Measurements from ENCODE around the gene BMPR2. TPM values are rescaled to one million over a fixed set of nuclear protein-coding genes. Genes with fewer than 3 reads are reported as not detected.
"Not testable (repeated sequence)": the region's sequence is repeated elsewhere in the genome, so short reads cannot be mapped to it uniquely, and the experiment has no call there.

BMPR2 gene
- total and polyA plus RNA-seq, 2 donors: 7.5 to 11.0 TPM

DNA sequence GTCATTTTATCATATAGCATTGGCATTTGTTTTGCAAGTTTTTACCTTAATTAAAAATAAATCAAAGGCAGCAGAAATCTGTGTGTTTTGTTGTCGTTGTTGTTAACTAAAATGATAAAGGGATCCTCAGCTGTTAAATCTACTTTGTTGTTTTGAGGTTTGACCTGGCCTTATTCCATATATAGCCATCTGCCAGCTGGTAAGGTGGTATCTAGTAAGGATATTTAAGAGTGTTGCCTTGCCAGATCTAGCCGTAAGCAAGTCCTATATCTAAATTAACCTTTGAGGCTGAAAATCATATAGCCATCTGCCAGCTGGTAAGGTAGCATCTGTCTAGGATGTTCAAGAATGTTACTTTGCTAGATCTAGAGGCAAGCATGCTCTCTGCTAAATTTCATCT, 56.6 kb downstream of the BMPR2 start:
- H3K27me3 ChIP-seq (ENCODE audit: control insufficient read depth in 2 of 2, insufficient read depth in 1 of 2, low read length in 1 of 2): no peaks in the 10 kb centered on the region
- 98% methylated on average over 2 of the region's 2 CpGs for WGBS
- no peak for DNase-seq (ENCODE audit: low read depth in 6 of 9, low spot score in 9 of 9)
- H3K36me3 ChIP-seq (ENCODE audit: control insufficient read depth in 2 of 2, insufficient read depth in 2 of 2, low read length in 1 of 2): no peaks in the 10 kb centered on the region
- H3K4me3 ChIP-seq (ENCODE audit: low read length in 2 of 2): no peak overlapping the region
- no peaks in the 10 kb centered on the region for H3K4me1 ChIP-seq (ENCODE audit: control insufficient read depth in 2 of 2, insufficient read depth in 2 of 2, low read length in 2 of 2)
- no peak overlapping the region for H3K27ac ChIP-seq (ENCODE audit: low read depth in 1 of 2, low read length in 1 of 2)
- H3K9me3 ChIP-seq (ENCODE audit: control insufficient read depth in 2 of 2, insufficient read depth in 1 of 2, low read length in 1 of 2): peaks cover 0 to 5% of the 10 kb centered on the region in 2 donors

DNA sequence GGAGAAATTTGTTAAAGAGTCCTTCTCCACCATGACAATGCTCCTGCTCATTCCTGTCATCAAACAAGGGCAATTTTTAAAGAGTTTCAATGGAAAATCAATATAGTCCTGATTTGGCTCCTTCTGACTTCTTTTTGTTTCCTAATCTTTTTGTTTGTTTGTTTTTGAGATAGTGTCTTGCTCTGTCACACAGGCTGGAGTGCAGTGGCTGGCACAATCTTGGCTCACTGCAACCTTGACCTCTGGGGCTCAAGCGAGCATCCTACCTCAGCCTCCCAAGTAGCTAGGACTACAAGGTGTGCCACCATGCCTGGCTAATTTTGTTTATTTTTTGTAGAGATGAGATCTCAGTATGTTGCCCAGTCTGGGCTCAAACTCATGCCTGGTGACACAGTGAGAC, 58.3 kb downstream of the BMPR2 start:
- H3K36me3 ChIP-seq (ENCODE audit: control insufficient read depth in 2 of 2, insufficient read depth in 2 of 2, low read length in 1 of 2): no peaks in the 10 kb centered on the region
- no peak overlapping the region for H3K4me3 ChIP-seq (ENCODE audit: low read length in 2 of 2)
- no peak for DNase-seq (ENCODE audit: low read depth in 6 of 9, low spot score in 9 of 9)
- no peaks in the 10 kb centered on the region for H3K4me1 ChIP-seq (ENCODE audit: control insufficient read depth in 2 of 2, insufficient read depth in 2 of 2, low read length in 2 of 2)
- 98% methylated on average over 1 of the region's 1 CpG for WGBS
- H3K27me3 ChIP-seq (ENCODE audit: control insufficient read depth in 2 of 2, insufficient read depth in 1 of 2, low read length in 1 of 2): no peaks in the 10 kb centered on the region
- H3K9me3 ChIP-seq (ENCODE audit: control insufficient read depth in 2 of 2, insufficient read depth in 1 of 2, low read length in 1 of 2): no peaks in the 10 kb centered on the region
- H3K27ac ChIP-seq (ENCODE audit: low read depth in 1 of 2, low read length in 1 of 2): no peak overlapping the region

DNA sequence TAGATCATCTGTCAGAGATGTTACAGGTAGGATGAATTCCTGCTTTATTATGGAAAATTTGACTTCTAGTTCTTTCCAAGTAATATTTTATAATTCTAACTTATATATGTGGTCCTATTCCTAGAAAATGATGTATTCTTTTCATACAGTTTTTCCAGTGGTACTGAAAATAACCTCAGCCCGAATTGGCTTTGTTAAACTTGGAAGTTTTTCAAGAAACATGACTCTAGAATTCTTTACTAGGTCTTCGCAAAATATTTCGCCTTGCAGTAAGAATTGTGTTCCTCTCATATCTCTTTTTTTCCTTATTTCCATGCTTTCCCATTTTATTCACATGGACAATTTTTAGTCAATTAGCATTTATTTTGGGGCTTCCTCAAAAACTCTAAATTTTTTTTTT, 60.5 kb downstream of the BMPR2 start:
- DNase-seq (ENCODE audit: low read depth in 6 of 9, low spot score in 9 of 9): no peak
- H3K27me3 ChIP-seq (ENCODE audit: control insufficient read depth in 2 of 2, insufficient read depth in 1 of 2, low read length in 1 of 2): no peaks in the 10 kb centered on the region
- 75% methylated on average over 3 of the region's 3 CpGs for WGBS

DNA sequence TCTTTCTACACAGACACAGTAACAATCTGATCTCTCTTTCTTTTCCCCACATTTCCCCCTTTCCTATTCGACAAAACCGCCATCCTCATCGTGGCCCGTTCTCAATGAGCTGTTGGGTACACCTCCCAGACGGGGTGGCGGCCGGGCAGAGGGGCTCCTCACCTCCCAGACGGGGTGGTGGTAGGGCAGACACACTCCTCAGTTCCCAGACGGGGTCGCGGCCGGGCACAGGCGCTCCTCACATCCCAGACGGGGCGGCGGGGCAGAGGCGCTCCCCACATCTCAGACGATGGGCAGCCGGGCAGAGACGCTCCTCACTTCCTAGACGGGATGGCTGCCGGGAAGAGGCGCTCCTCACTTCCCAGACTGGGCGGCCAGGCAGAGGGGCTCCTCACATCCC, 64.0 kb downstream of the BMPR2 start:
- H3K27ac ChIP-seq (ENCODE audit: low read depth in 1 of 2, low read length in 1 of 2); H3K4me3 ChIP-seq (ENCODE audit: low read length in 2 of 2); H3K27me3 ChIP-seq (ENCODE audit: control insufficient read depth in 2 of 2, insufficient read depth in 1 of 2, low read length in 1 of 2); H3K36me3 ChIP-seq (ENCODE audit: control insufficient read depth in 2 of 2, insufficient read depth in 2 of 2, low read length in 1 of 2); DNase-seq (ENCODE audit: low read depth in 6 of 9, low spot score in 9 of 9); H3K9me3 ChIP-seq (ENCODE audit: control insufficient read depth in 2 of 2, insufficient read depth in 1 of 2, low read length in 1 of 2); H3K4me1 ChIP-seq (ENCODE audit: control insufficient read depth in 2 of 2, insufficient read depth in 2 of 2, low read length in 2 of 2): not testable (repeated sequence)
- 98% methylated on average over 24 of the region's 24 CpGs for WGBS

More for the DNA sequence above, 60.5 kb downstream of the BMPR2 start:
- no peak overlapping the region for H3K27ac ChIP-seq (ENCODE audit: low read depth in 1 of 2, low read length in 1 of 2)
- no peak overlapping the region for H3K4me3 ChIP-seq (ENCODE audit: low read length in 2 of 2)
- H3K4me1 ChIP-seq (ENCODE audit: control insufficient read depth in 2 of 2, insufficient read depth in 2 of 2, low read length in 2 of 2): no peaks in the 10 kb centered on the region
- H3K9me3 ChIP-seq (ENCODE audit: control insufficient read depth in 2 of 2, insufficient read depth in 1 of 2, low read length in 1 of 2): peaks cover 0 to 5% of the 10 kb centered on the region in 2 donors
- no peaks in the 10 kb centered on the region for H3K36me3 ChIP-seq (ENCODE audit: control insufficient read depth in 2 of 2, insufficient read depth in 2 of 2, low read length in 1 of 2)

- H3K4me1 ChIP-seq (ENCODE audit: control insufficient read depth in 2 of 2, insufficient read depth in 2 of 2, low read length in 2 of 2): no peaks in the 10 kb centered on the region
- no peaks in the 10 kb centered on the region for H3K27me3 ChIP-seq (ENCODE audit: control insufficient read depth in 2 of 2, insufficient read depth in 1 of 2, low read length in 1 of 2)
- DNase-seq (ENCODE audit: low read depth in 6 of 9, low spot score in 9 of 9): no peak
- no peak overlapping the region for H3K4me3 ChIP-seq (ENCODE audit: low read length in 2 of 2)
- no peak overlapping the region for H3K27ac ChIP-seq (ENCODE audit: low read depth in 1 of 2, low read length in 1 of 2)
- 92% methylated on average over 2 of the region's 2 CpGs for whole genome bisulfite sequencing
- peaks cover 0 to 5% of the 10 kb centered on the region in 2 donors for H3K9me3 ChIP-seq (ENCODE audit: control insufficient read depth in 2 of 2, insufficient read depth in 1 of 2, low read length in 1 of 2)
- no peaks in the 10 kb centered on the region for H3K36me3 ChIP-seq (ENCODE audit: control insufficient read depth in 2 of 2, insufficient read depth in 2 of 2, low read length in 1 of 2)
Measured at GRCh38 chr2:202442882-202443281, 66.8 kb downstream of the BMPR2 start.

GRCh38 chr2:202444000-202444399, 67.9 kb downstream of the BMPR2 start:
- WGBS: 98% methylated on average over 4 of the region's 4 CpGs

GRCh38 chr2:202449344-202449743, 73.2 kb downstream of the BMPR2 start:
- Histone ChIP-seq H3K27ac (ENCODE audit: low read depth in 1 of 2, low read length in 1 of 2) (no peak overlapping the region), H3K4me3 (ENCODE audit: low read length in 2 of 2) (no peak overlapping the region), H3K9me3 (ENCODE audit: control insufficient read depth in 2 of 2, insufficient read depth in 1 of 2, low read length in 1 of 2) (no peaks in the 10 kb centered on the region), H3K36me3 (ENCODE audit: control insufficient read depth in 2 of 2, insufficient read depth in 2 of 2, low read length in 1 of 2) (no peaks in the 10 kb centered on the region), H3K4me1 (ENCODE audit: control insufficient read depth in 2 of 2, insufficient read depth in 2 of 2, low read length in 2 of 2) (no peaks in the 10 kb centered on the region), H3K27me3 (ENCODE audit: control insufficient read depth in 2 of 2, insufficient read depth in 1 of 2, low read length in 1 of 2) (no peaks in the 10 kb centered on the region)
- DNase-seq (ENCODE audit: low read depth in 6 of 9, low spot score in 9 of 9): no peak
- 98% methylated on average over 3 of the region's 3 CpGs for WGBS

More at GRCh38 chr2:202444000-202444399, 67.9 kb downstream of the BMPR2 start:
- no peaks in the 10 kb centered on the region for H3K4me1 ChIP-seq (ENCODE audit: control insufficient read depth in 2 of 2, insufficient read depth in 2 of 2, low read length in 2 of 2)
- no peak for DNase-seq (ENCODE audit: low read depth in 6 of 9, low spot score in 9 of 9)
- no peak overlapping the region for H3K27ac ChIP-seq (ENCODE audit: low read depth in 1 of 2, low read length in 1 of 2)
- H3K36me3 ChIP-seq (ENCODE audit: control insufficient read depth in 2 of 2, insufficient read depth in 2 of 2, low read length in 1 of 2): no peaks in the 10 kb centered on the region
- peaks cover 0 to 5% of the 10 kb centered on the region in 2 donors for H3K9me3 ChIP-seq (ENCODE audit: control insufficient read depth in 2 of 2, insufficient read depth in 1 of 2, low read length in 1 of 2)
- no peak overlapping the region for H3K4me3 ChIP-seq (ENCODE audit: low read length in 2 of 2)
- H3K27me3 ChIP-seq (ENCODE audit: control insufficient read depth in 2 of 2, insufficient read depth in 1 of 2, low read length in 1 of 2): no peaks in the 10 kb centered on the region

- Histone ChIP-seq H3K4me3 (ENCODE audit: low read length in 2 of 2) (no peak overlapping the region), H3K36me3 (ENCODE audit: control insufficient read depth in 2 of 2, insufficient read depth in 2 of 2, low read length in 1 of 2) (no peaks in the 10 kb centered on the region), H3K27ac (ENCODE audit: low read depth in 1 of 2, low read length in 1 of 2) (no peak overlapping the region), H3K27me3 (ENCODE audit: control insufficient read depth in 2 of 2, insufficient read depth in 1 of 2, low read length in 1 of 2) (no peaks in the 10 kb centered on the region), H3K9me3 (ENCODE audit: control insufficient read depth in 2 of 2, insufficient read depth in 1 of 2, low read length in 1 of 2) (no peaks in the 10 kb centered on the region), H3K4me1 (ENCODE audit: control insufficient read depth in 2 of 2, insufficient read depth in 2 of 2, low read length in 2 of 2) (no peaks in the 10 kb centered on the region)
- no peak for DNase-seq (ENCODE audit: low read depth in 6 of 9, low spot score in 9 of 9)
Measured at GRCh38 chr2:202450785-202451184, 74.7 kb downstream of the BMPR2 start.

- Histone ChIP-seq H3K4me1 (ENCODE audit: control insufficient read depth in 2 of 2, insufficient read depth in 2 of 2, low read length in 2 of 2) (no peaks in the 10 kb centered on the region), H3K36me3 (ENCODE audit: control insufficient read depth in 2 of 2, insufficient read depth in 2 of 2, low read length in 1 of 2) (no peaks in the 10 kb centered on the region), H3K27me3 (ENCODE audit: control insufficient read depth in 2 of 2, insufficient read depth in 1 of 2, low read length in 1 of 2) (no peaks in the 10 kb centered on the region), H3K9me3 (ENCODE audit: control insufficient read depth in 2 of 2, insufficient read depth in 1 of 2, low read length in 1 of 2) (no peaks in the 10 kb centered on the region), H3K4me3 (ENCODE audit: low read length in 2 of 2) (no peak overlapping the region), H3K27ac (ENCODE audit: low read depth in 1 of 2, low read length in 1 of 2) (no peak overlapping the region)
- 97% methylated on average over 1 of the region's 1 CpG for WGBS
- DNase-seq (ENCODE audit: low read depth in 6 of 9, low spot score in 9 of 9): no peak
Measured at GRCh38 chr2:202452744-202453143, 76.6 kb downstream of the BMPR2 start.

GRCh38 chr2:202454536-202454935, 78.4 kb downstream of the BMPR2 start:
- Histone ChIP-seq H3K4me3 (ENCODE audit: low read length in 2 of 2) (no peak overlapping the region), H3K36me3 (ENCODE audit: control insufficient read depth in 2 of 2, insufficient read depth in 2 of 2, low read length in 1 of 2) (no peaks in the 10 kb centered on the region), H3K27ac (ENCODE audit: low read depth in 1 of 2, low read length in 1 of 2) (no peak overlapping the region), H3K9me3 (ENCODE audit: control insufficient read depth in 2 of 2, insufficient read depth in 1 of 2, low read length in 1 of 2) (no peaks in the 10 kb centered on the region), H3K4me1 (ENCODE audit: control insufficient read depth in 2 of 2, insufficient read depth in 2 of 2, low read length in 2 of 2) (no peaks in the 10 kb centered on the region), H3K27me3 (ENCODE audit: control insufficient read depth in 2 of 2, insufficient read depth in 1 of 2, low read length in 1 of 2) (no peaks in the 10 kb centered on the region)
- no peak for DNase-seq (ENCODE audit: low read depth in 6 of 9, low spot score in 9 of 9)
- WGBS: 97% methylated on average over 3 of the region's 3 CpGs

Measured in thymus (tissue), 11 donors.